ENCODE data around the gene INTS6.

The INTS6 gene

GRCh38 chr13:51347099-51347498 is 105.7 kb downstream of the INTS6 start:
- DNase-seq: no peak
- no peak for TF ChIP-seq CTCF (IDR thresholded peaks at IDR 0.05; ENCODE audit: low read depth, low read length)
- Histone ChIP-seq H3K9me3 (ENCODE audit: severe bottlenecking) (no peaks in the 10 kb centered on the region), H3K27ac (no peak overlapping the region), H3K36me3 (no peaks in the 10 kb centered on the region), H3K4me3 (ENCODE audit: low read depth, low read length) (no peak overlapping the region), H3K27me3 (ENCODE audit: insufficient read depth, low read depth, severe bottlenecking) (no peaks in the 10 kb centered on the region)

- no peak for TF ChIP-seq CTCF (IDR thresholded peaks at IDR 0.05; ENCODE audit: low read depth, low read length)
- no peaks in the 10 kb centered on the region for H3K36me3 ChIP-seq
- H3K27ac ChIP-seq: no peak overlapping the region
- no peaks in the 10 kb centered on the region for H3K27me3 ChIP-seq (ENCODE audit: insufficient read depth, low read depth, severe bottlenecking)
- no peak for DNase-seq
- no peak overlapping the region for H3K4me3 ChIP-seq (ENCODE audit: low read depth, low read length)
- H3K9me3 ChIP-seq (ENCODE audit: severe bottlenecking): no peaks in the 10 kb centered on the region
These were observed 106.4 kb downstream of the INTS6 start for GRCh38 chr13:51346397-51346796.

- H3K4me3 ChIP-seq (ENCODE audit: low read depth, low read length): no peak overlapping the region
- TF ChIP-seq CTCF (IDR thresholded peaks at IDR 0.05; ENCODE audit: low read depth, low read length): no peak
- H3K36me3 ChIP-seq: no peaks in the 10 kb centered on the region
- no peak for DNase-seq
- no peak overlapping the region for H3K27ac ChIP-seq
- H3K9me3 ChIP-seq (ENCODE audit: severe bottlenecking): no peaks in the 10 kb centered on the region
- no peaks in the 10 kb centered on the region for H3K27me3 ChIP-seq (ENCODE audit: insufficient read depth, low read depth, severe bottlenecking)
These were observed 109.4 kb downstream of the INTS6 start for GRCh38 chr13:51343475-51343874.

GRCh38 chr13:51342706-51343105 is 110.1 kb downstream of the INTS6 start:
- no peak for DNase-seq
- no peak overlapping the region for H3K4me3 ChIP-seq (ENCODE audit: low read depth, low read length)
- no peaks in the 10 kb centered on the region for H3K27me3 ChIP-seq (ENCODE audit: insufficient read depth, low read depth, severe bottlenecking)
- no peak for TF ChIP-seq CTCF (IDR thresholded peaks at IDR 0.05; ENCODE audit: low read depth, low read length)
- H3K9me3 ChIP-seq (ENCODE audit: severe bottlenecking): no peaks in the 10 kb centered on the region
- H3K36me3 ChIP-seq: no peaks in the 10 kb centered on the region
- H3K27ac ChIP-seq: no peak overlapping the region

GRCh38 chr13:51341791-51342190 is 111.0 kb downstream of the INTS6 start:
- Histone ChIP-seq H3K27me3 (ENCODE audit: insufficient read depth, low read depth, severe bottlenecking) (no peaks in the 10 kb centered on the region), H3K4me3 (ENCODE audit: low read depth, low read length) (no peak overlapping the region), H3K9me3 (ENCODE audit: severe bottlenecking) (no peaks in the 10 kb centered on the region), H3K27ac (no peak overlapping the region), H3K36me3 (no peaks in the 10 kb centered on the region)
- DNase-seq: no peak
- TF ChIP-seq CTCF (IDR thresholded peaks at IDR 0.05; ENCODE audit: low read depth, low read length): no peak

GRCh38 chr13:51341232-51341631 is 111.6 kb downstream of the INTS6 start:
- Histone ChIP-seq H3K27ac (no peak overlapping the region), H3K9me3 (ENCODE audit: severe bottlenecking) (no peaks in the 10 kb centered on the region), H3K27me3 (ENCODE audit: insufficient read depth, low read depth, severe bottlenecking) (no peaks in the 10 kb centered on the region), H3K4me3 (ENCODE audit: low read depth, low read length) (no peak overlapping the region), H3K36me3 (no peaks in the 10 kb centered on the region)
- TF ChIP-seq CTCF (IDR thresholded peaks at IDR 0.05; ENCODE audit: low read depth, low read length): no peak
- DNase-seq: no peak

All from WERI-Rb-1 (cell line).